B cell (primary cell): ENCODE measurements around the gene CACNA1D. TPM values are rescaled to one million over a fixed set of nuclear protein-coding genes. Genes with fewer than 3 reads are reported as not detected.

ENCODE experiments used
- ATAC-seq: fragments of 200-7000 bp; cut with Tn5 transposase; one replicate; pipeline ENCODE4 v1.10.0; 2021; ENCODE audit warnings: low read depth, mild to moderate bottlenecking, moderate number of reproducible peaks, moderate library complexity
- CTCF ChIA-PET: fragments of 350-600 bp; sonication (Branson Sonifier 250); formaldehyde crosslinking; loops from one replicate; lab custom pipeline; 2021; ENCODE audit warnings: antibody characterized with exemption, inconsistent platforms; lab: Charles Lee
- POLR2A ChIA-PET: fragments of 350-600 bp; sonication (Branson Sonifier 250); formaldehyde crosslinking; loops from one replicate; lab custom pipeline; 2021; ENCODE audit warnings: antibody characterized with exemption; lab: Charles Lee
- DNase-seq: peaks from one replicate; pipeline ENCODE4 v3.0.0; 2013
- H2AFZ ChIP-seq: 2 replicates; pipeline ENCODE4 v1.6.1; 2012; ENCODE audit warnings: mild to moderate bottlenecking, low read depth, low read length; ENCODE audit not compliant: insufficient read depth, poor library complexity, severe bottlenecking
- H3K27ac ChIP-seq, 2 donors: 1 replicate in 1 of 2; 2 replicates in 1 of 2; pipeline ENCODE4 v1.5.1; 2012 to 2013; ENCODE audit warnings: low read length in 2 of 2, mild to moderate bottlenecking in 2 of 2, moderate library complexity in 1 of 2
- H3K27me3 ChIP-seq, 4 experiments: fragments of 200-600 bp in 1 of 4; sonication (generic) in 1 of 4; replicated peaks in 1 of 4; 1 replicate in 2 of 4; 2 replicates in 2 of 4; pipeline versions ENCODE4 v1.6.1 to v1.7.0; 2013 to 2016; ENCODE audit warnings: low read length in 3 of 4, mild to moderate bottlenecking in 2 of 4, mixed read lengths in 1 of 4, moderate library complexity in 1 of 4; ENCODE audit not compliant: insufficient read depth in 4 of 4, control insufficient read depth in 3 of 4; ENCODE audit errors: control extremely low read depth in 1 of 4
- H3K36me3 ChIP-seq, 2 experiments: replicated peaks in 1 of 2; 1 replicate in 1 of 2; 2 replicates in 1 of 2; pipeline versions ENCODE4 v1.6.1 to v1.7.1; 2013; ENCODE audit warnings: low read length in 1 of 2; ENCODE audit not compliant: insufficient read depth in 2 of 2, control insufficient read depth in 1 of 2; ENCODE audit errors: control extremely low read depth in 1 of 2, extremely low read depth in 1 of 2
- H3K4me1 ChIP-seq, 2 donors: fragments of 200-600 bp in 1 of 2; sonication (generic) in 1 of 2; 1 replicate in 1 of 2; 2 replicates in 1 of 2; pipeline versions ENCODE4 v1.5.1 to v1.6.1; 2013 to 2017; ENCODE audit warnings: low read length in 2 of 2; ENCODE audit not compliant: control insufficient read depth in 2 of 2, insufficient read depth in 2 of 2
- H3K4me2 ChIP-seq: replicated peaks from 2 replicates; pipeline ENCODE3; 2012; ENCODE audit warnings: mild to moderate bottlenecking, low read depth, low read length; ENCODE audit not compliant: poor library complexity, severe bottlenecking
- H3K4me3 ChIP-seq, 5 experiments: fragments of 200-600 bp in 1 of 5; sonication (generic) in 1 of 5; 1 replicate in 3 of 5; 2 replicates in 2 of 5; pipeline versions ENCODE4 v1.5.1 to v1.7.0; 2011 to 2016; ENCODE audit warnings: low read length in 4 of 5, mild to moderate bottlenecking in 4 of 5, low read depth in 2 of 5, control low read depth in 1 of 5, moderate library complexity in 1 of 5; ENCODE audit not compliant: insufficient read depth in 1 of 5; ENCODE audit errors: control extremely low read depth in 1 of 5, extremely low read depth in 1 of 5
- H3K79me2 ChIP-seq: fragments of 200-600 bp; sonication (generic); one replicate; pipeline ENCODE4 v1.6.0; 2016; ENCODE audit warnings: low read length; ENCODE audit not compliant: control insufficient read depth, insufficient read depth
- H3K9ac ChIP-seq: fragments of 200-600 bp; sonication (generic); 2 replicates; pipeline ENCODE4 v1.6.1; 2017; ENCODE audit warnings: mild to moderate bottlenecking, low read length, moderate library complexity
- H3K9me3 ChIP-seq, 3 donors: one replicate each; pipeline versions ENCODE4 v1.6.1 to v1.7.1; 2013; ENCODE audit warnings: low read length in 2 of 3; ENCODE audit not compliant: control insufficient read depth in 2 of 3, insufficient read depth in 1 of 3; ENCODE audit errors: control extremely low read depth in 1 of 3
- H4K20me1 ChIP-seq: 2 replicates; pipeline ENCODE4 v1.6.0; 2012; ENCODE audit warnings: mild to moderate bottlenecking, low read length; ENCODE audit not compliant: insufficient read depth, control insufficient read depth, poor library complexity, severe bottlenecking
- H3K27ac Mint-ChIP-seq: one replicate; pipeline ENCODE4 v1.8.0; 2021; ENCODE audit warnings: mixed read lengths
- H3K27me3 Mint-ChIP-seq: one replicate; pipeline ENCODE4 v1.8.0; 2021; ENCODE audit warnings: mixed read lengths
- H3K4me1 Mint-ChIP-seq: one replicate; pipeline ENCODE4 v1.8.0; 2021; ENCODE audit warnings: mixed read lengths
- H3K4me3 Mint-ChIP-seq: one replicate; pipeline ENCODE4 v1.8.0; 2021; ENCODE audit warnings: mixed read lengths
- H3K9me3 Mint-ChIP-seq: one replicate; pipeline ENCODE4 v1.8.0; 2022; ENCODE audit warnings: mixed read lengths; ENCODE audit not compliant: insufficient read depth
- EZH2 ChIP-seq: IDR thresholded peaks from 2 replicates; pipeline ENCODE4 v1.6.1; 2012; ENCODE audit warnings: borderline replicate concordance, low read depth, mild to moderate bottlenecking, moderate library complexity, low read length; ENCODE audit not compliant: insufficient read depth, poor library complexity, severe bottlenecking
- WGBS: methylation state at CpG from one replicate; pipeline ENCODE4 v1.1.5; 2013; ENCODE audit warnings: missing lambda C conversion rate; ENCODE audit not compliant: insufficient coverage; 5-methylcytosine and 5-hydroxymethylcytosine counted together
- intact Hi-C: fragments of 100-400 bp; cut with micrococcal nuclease; formaldehyde crosslinking; loops from one replicate; pipeline ENCODE4 v1.10.0; 2022
- polyA plus RNA-seq: library from polyadenylated mRNA; depleted of rRNA; stranded (reverse); fragments of >200 nt; gene quantifications from 2 replicates; pipeline ENCODE4 v1.2.3, GENCODE V29; 2012
- total RNA-seq, 2 donors: library from RNA; stranded (reverse); fragments of 120-200 nt in 1 of 2; gene quantifications; 1 replicate in 1 of 2; 2 replicates in 1 of 2; pipeline versions ENCODE4 v1.2.3 to v1.2.4, GENCODE V29; 2013 to 2022
- TF ChIP-seq, protein P1 (sequence below): fragments of 200-600 bp; IDR thresholded peaks from one replicate; pipeline ENCODE4 v1.8.0; 2022; ENCODE audit warnings: antibody characterized with exemption, mild to moderate bottlenecking

Gene CACNA1D
- total and polyA plus RNA-seq, 2 donors (not counting 1 experiment from before 2014, with no cell fraction given) = 0.06 to 0.07 TPM

DNA sequence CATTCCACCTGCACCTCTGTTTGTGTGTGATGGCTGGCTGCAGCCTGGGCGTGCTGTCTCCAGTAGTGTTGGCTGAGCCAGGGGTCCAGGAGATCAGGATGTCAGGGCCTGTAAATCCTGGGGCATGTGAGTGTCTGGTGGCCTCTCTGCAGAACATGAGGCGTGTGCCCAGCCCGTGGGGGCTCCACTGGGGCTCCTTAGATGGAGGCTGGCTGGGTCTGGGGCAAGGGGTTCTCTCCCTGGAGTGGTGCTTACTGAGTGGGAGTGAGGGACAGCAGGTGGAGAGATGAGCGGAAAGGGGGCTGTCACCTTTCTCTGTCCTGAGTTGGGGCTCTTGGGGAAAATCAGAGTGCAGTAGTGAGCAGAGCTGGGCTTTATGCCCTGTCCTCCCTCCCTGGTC is 199.6 kb downstream of the CACNA1D start:
- Histone ChIP-seq H2AFZ (no peak overlapping the region), H3K36me3 (no peaks in the 10 kb centered on the region), H3K27me3 (peaks cover 0 to 6% (median 3%) of the 10 kb centered on the region in 4 experiments), H3K4me2 (no peak overlapping the region), H3K9ac (no peak overlapping the region), H3K79me2 (no peaks in the 10 kb centered on the region), H3K4me1 (peaks cover 2% of the 10 kb centered on the region in 2 donors), H3K9me3 (no peaks in the 10 kb centered on the region), H4K20me1 (no peaks in the 10 kb centered on the region), H3K27ac (no peak overlapping the region), H3K4me3 (no peak overlapping the region)
- ATAC-seq (no peak), DNase-seq (no peak)
- no peak for TF ChIP-seq EZH2
- TF ChIP-seq, protein P1, sequence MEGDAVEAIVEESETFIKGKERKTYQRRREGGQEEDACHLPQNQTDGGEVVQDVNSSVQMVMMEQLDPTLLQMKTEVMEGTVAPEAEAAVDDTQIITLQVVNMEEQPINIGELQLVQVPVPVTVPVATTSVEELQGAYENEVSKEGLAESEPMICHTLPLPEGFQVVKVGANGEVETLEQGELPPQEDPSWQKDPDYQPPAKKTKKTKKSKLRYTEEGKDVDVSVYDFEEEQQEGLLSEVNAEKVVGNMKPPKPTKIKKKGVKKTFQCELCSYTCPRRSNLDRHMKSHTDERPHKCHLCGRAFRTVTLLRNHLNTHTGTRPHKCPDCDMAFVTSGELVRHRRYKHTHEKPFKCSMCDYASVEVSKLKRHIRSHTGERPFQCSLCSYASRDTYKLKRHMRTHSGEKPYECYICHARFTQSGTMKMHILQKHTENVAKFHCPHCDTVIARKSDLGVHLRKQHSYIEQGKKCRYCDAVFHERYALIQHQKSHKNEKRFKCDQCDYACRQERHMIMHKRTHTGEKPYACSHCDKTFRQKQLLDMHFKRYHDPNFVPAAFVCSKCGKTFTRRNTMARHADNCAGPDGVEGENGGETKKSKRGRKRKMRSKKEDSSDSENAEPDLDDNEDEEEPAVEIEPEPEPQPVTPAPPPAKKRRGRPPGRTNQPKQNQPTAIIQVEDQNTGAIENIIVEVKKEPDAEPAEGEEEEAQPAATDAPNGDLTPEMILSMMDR = no peak
- POLR2A ChIA-PET = no interaction called here
- CTCF ChIA-PET = no interaction called here
- Mint-ChIP-seq H3K4me3 (no peak overlapping the region), H3K27me3 (peaks cover 19% of the 10 kb centered on the region), H3K9me3 (no peaks in the 10 kb centered on the region), H3K4me1 (peaks cover 4% of the 10 kb centered on the region), H3K27ac (no peak overlapping the region)
- whole genome bisulfite sequencing = 75% methylated on average over 4 of the region's 4 CpGs
- intact Hi-C loops = no loop called here

DNA sequence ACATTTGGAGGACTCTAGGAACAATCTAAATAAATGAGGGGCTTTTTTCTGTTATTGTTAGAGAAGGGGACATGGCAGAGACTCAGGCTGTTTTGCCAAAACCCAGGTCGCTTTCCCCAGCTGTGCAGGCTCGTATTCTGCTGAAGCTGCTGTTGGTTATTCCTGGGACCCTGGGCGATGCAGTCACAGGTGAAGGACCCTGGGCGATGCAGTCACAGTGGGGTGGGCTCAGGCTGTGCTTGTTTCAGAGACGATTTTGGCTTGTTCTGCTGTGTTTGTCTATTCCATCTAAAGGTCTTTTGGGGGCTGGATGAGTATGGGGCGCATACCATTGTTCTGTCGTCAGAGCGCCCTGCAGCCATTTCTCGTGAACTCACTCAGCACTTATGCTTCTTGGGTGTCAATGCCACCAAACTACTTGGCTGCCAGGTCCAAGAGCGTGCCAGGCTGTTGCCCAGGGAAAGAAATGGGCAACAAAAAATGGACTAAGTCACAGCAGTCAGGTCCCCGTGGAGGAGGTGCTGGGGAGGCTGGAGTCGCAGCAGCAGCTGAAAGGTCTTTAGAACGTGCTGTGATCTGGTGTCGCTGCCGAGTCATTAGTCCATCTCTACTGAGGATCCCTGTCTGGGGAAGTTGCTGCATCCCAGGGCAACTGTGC is 200.4 kb downstream of the CACNA1D start:
- Mint-ChIP-seq H3K4me1 (peaks cover 4% of the 10 kb centered on the region), H3K27me3 (peaks cover 19% of the 10 kb centered on the region), H3K4me3 (no peak overlapping the region), H3K9me3 (no peaks in the 10 kb centered on the region), H3K27ac (no peak overlapping the region)
- no peak for ATAC-seq
- H3K4me1 ChIP-seq = peaks cover 2% of the 10 kb centered on the region in 2 donors
- H3K79me2 ChIP-seq = no peaks in the 10 kb centered on the region
- no peaks in the 10 kb centered on the region for H3K36me3 ChIP-seq
- ChIA-PET POLR2A (no interaction called here), CTCF (no interaction called here)
- H3K9ac ChIP-seq = no peak overlapping the region
- H3K4me2 ChIP-seq = no peak overlapping the region
- no peak overlapping the region for H3K27ac ChIP-seq
- no peak overlapping the region for H2AFZ ChIP-seq
- intact Hi-C loops = no loop called here
- no peak overlapping the region for H3K4me3 ChIP-seq
- TF ChIP-seq, protein P1 = no peak
- no peak for TF ChIP-seq EZH2
- no peak for DNase-seq
- H3K9me3 ChIP-seq = no peaks in the 10 kb centered on the region
- WGBS = 91% methylated on average over 15 of the region's 15 CpGs
- H4K20me1 ChIP-seq = no peaks in the 10 kb centered on the region
- H3K27me3 ChIP-seq = peaks cover 0 to 6% (median 3%) of the 10 kb centered on the region in 4 experiments
